ENCODE results near the gene IGSF3. TPM values are rescaled to one million over a fixed set of nuclear protein-coding genes. Genes with fewer than 3 reads are reported as not detected.

IGSF3 gene
- total and polyA plus RNA-seq, 2 experiments from 2014 or later, result 29.0 to 130 TPM

DNA sequence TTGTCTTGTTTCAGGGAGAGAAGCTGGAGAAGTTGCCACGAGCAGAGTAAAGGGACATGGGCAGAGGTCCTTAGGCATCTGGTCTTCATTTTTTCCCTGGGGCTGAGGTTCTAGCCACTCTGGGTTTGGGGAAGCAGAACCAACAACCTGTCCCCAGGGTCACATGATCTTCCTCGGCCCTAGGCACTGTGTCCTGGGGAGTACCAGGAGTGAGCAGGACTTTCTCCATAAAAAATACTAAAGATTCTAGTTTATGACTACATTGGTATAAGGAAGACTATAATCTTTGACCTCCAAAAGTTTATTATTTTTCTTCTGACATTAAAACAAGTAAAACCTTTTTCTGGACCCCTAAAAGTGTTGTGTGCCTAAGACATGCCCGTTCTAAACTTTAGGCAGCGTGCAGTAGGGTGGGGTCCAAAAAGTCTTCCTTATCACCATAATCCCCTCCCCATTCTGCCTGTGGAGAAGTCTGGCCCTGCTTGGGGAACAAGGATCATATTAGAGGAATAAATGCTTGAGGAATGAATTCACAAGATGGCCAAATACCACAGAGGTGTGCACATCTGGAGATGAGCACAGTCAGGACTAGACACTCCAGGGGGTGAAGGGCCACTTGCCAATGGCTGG, 19.3 kb upstream of the IGSF3 start:
- H3K9me3 ChIP-seq (ENCODE audit: low read depth), result no peaks in the 10 kb centered on the region
- H3K4me1 ChIP-seq (ENCODE audit: low read depth), result no peaks in the 10 kb centered on the region
- no peaks in the 10 kb centered on the region for H3K36me3 ChIP-seq
- H3K27me3 ChIP-seq, result no peaks in the 10 kb centered on the region
- TF ChIP-seq, protein P1, sequence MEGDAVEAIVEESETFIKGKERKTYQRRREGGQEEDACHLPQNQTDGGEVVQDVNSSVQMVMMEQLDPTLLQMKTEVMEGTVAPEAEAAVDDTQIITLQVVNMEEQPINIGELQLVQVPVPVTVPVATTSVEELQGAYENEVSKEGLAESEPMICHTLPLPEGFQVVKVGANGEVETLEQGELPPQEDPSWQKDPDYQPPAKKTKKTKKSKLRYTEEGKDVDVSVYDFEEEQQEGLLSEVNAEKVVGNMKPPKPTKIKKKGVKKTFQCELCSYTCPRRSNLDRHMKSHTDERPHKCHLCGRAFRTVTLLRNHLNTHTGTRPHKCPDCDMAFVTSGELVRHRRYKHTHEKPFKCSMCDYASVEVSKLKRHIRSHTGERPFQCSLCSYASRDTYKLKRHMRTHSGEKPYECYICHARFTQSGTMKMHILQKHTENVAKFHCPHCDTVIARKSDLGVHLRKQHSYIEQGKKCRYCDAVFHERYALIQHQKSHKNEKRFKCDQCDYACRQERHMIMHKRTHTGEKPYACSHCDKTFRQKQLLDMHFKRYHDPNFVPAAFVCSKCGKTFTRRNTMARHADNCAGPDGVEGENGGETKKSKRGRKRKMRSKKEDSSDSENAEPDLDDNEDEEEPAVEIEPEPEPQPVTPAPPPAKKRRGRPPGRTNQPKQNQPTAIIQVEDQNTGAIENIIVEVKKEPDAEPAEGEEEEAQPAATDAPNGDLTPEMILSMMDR (IDR thresholded peaks at IDR 0.05; ENCODE audit: low read depth, low read length), result no peak
- no peak overlapping the region for H3K27ac ChIP-seq
- no peak overlapping the region for H3K4me3 ChIP-seq
- no peak for DNase-seq (ENCODE audit: low read depth in 1 of 2, low spot score in 1 of 2)

DNA sequence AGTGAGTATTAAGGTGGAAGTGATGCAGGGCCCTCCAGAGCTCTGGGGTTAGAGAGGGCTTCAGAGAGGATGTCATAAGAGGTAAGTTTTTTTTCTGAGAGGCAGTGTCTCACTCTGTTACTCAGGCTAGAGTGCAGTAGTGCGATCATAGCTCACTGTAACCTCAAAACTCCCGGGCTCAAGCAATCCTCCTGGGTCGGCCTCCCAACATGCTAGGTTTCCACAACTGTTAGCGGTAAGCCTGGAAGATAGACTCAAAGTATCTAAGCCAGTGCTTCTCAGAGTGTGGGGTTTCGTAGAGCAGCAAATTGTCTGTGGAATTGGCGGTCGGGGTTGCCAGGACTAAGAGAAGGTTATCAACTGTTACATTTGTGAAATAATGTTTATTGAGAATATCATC, 18.6 kb upstream of the IGSF3 start:
- Histone ChIP-seq H3K27me3 (no peaks in the 10 kb centered on the region), H3K27ac (no peak overlapping the region), H3K36me3 (no peaks in the 10 kb centered on the region), H3K4me3 (no peak overlapping the region), H3K4me1 (ENCODE audit: low read depth) (no peaks in the 10 kb centered on the region), H3K9me3 (ENCODE audit: low read depth) (no peaks in the 10 kb centered on the region)
- no peak for DNase-seq (ENCODE audit: low read depth in 1 of 2, low spot score in 1 of 2)
- TF ChIP-seq, protein P1 (IDR thresholded peaks at IDR 0.05; ENCODE audit: low read depth, low read length), result no peak

DNA sequence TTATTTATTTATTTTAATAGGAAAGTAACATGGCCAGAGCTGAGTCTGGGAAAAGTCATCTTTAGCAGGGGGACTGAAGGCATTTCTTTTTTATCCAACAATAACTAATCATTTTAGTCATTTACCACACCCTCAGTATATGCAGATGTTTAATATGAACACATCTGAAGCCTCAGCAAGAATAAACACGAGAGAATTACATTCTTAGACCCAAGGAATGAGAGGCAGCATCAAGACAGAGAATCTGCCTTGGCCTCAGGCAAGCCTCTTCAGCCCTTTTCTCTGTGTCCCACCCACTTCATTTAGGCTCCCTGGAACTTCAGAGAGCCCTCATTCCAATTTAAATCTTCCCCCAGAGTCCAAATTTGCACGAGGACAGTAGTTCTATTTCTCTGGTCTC, 17.0 kb upstream of the IGSF3 start:
- no peak for DNase-seq (ENCODE audit: low read depth in 1 of 2, low spot score in 1 of 2)
- Histone ChIP-seq H3K4me3 (no peak overlapping the region), H3K27ac (no peak overlapping the region), H3K36me3 (no peaks in the 10 kb centered on the region), H3K27me3 (no peaks in the 10 kb centered on the region), H3K4me1 (ENCODE audit: low read depth) (no peaks in the 10 kb centered on the region), H3K9me3 (ENCODE audit: low read depth) (no peaks in the 10 kb centered on the region)
- TF ChIP-seq, protein P1 (IDR thresholded peaks at IDR 0.05; ENCODE audit: low read depth, low read length), result no peak

DNA sequence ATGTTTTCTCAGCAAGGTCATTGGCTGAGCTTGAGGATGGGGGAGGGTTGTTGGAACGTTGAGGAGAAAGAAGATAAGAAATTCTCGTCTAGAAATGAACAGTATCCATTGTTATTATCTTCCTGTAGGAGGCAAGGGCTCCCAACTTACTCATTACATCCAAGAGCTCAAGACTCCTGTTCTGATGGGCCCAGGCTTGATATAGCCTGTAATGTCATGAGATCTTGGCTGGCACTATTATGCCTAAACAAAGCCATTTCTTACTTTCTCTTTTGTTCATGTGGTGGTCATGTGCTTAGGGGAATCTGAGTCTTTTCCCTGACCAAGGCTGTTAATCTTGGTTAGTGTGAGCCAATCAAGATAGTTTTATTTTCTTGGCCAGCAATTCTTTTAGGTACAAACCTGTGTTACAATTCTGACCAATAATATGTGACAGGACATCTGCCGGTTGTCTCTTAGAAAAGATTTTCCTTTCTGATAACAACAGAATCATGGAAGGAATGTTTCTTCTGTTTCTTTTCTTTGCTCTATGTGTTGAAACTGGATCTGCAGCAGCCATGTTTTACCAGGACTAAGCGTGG, 15.2 kb upstream of the IGSF3 start:
- no peaks in the 10 kb centered on the region for H3K4me1 ChIP-seq (ENCODE audit: low read depth)
- no peaks in the 10 kb centered on the region for H3K36me3 ChIP-seq
- H3K27ac ChIP-seq, result no peak overlapping the region
- peak in 1 of 2 donors; percentile 28 for DNase-seq (ENCODE audit: low read depth in 1 of 2, low spot score in 1 of 2)
- TF ChIP-seq, protein P1 (IDR thresholded peaks at IDR 0.05; ENCODE audit: low read depth, low read length), result no peak
- no peaks in the 10 kb centered on the region for H3K9me3 ChIP-seq (ENCODE audit: low read depth)
- H3K4me3 ChIP-seq, result no peak overlapping the region
- no peaks in the 10 kb centered on the region for H3K27me3 ChIP-seq

DNA sequence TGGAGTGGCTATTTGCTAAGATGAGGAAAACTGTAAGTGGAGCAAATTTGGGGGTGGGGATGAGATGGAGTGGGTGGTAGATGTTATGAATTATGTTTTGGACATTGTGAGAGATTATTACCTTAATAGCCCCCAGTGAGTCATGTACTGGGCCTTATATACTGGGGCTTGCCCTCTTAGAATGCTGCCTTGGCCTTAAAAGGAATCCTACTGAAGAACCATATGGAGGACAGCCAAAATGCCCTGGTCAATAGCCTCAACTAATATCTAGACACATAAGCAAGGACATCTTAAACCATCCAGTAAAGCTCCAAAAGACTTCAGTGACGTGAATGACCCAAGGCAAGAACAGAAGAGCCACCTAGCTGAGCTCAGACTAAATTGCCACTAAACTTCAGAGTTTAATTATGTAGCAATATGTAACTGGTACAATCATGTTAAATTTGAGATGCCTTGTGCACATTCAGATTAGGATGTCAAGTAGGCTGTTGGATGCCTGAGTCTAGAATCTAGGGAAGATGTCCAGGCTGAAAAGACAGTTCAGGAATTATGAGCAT, 13.9 kb upstream of the IGSF3 start:
- Histone ChIP-seq H3K4me1 (ENCODE audit: low read depth) (no peaks in the 10 kb centered on the region), H3K27me3 (no peaks in the 10 kb centered on the region), H3K27ac (no peak overlapping the region), H3K4me3 (no peak overlapping the region), H3K36me3 (no peaks in the 10 kb centered on the region), H3K9me3 (ENCODE audit: low read depth) (no peaks in the 10 kb centered on the region)
- no peak for DNase-seq (ENCODE audit: low read depth in 1 of 2, low spot score in 1 of 2)
- TF ChIP-seq, protein P1 (IDR thresholded peaks at IDR 0.05; ENCODE audit: low read depth, low read length), result no peak

Data from cardiac muscle cell (in vitro differentiated cells and primary cell).